LNCAP (cell line): ENCODE measurements around the gene CHAF1B.

ENCODE experiments used
- TF ChIP-seq, protein P1 (sequence below): fragments of 450-650 bp; IDR thresholded peaks from 2 replicates; pipeline ENCODE4 v1.5.1; 2017; ENCODE audit warnings: mild to moderate bottlenecking

Gene CHAF1B

DNA sequence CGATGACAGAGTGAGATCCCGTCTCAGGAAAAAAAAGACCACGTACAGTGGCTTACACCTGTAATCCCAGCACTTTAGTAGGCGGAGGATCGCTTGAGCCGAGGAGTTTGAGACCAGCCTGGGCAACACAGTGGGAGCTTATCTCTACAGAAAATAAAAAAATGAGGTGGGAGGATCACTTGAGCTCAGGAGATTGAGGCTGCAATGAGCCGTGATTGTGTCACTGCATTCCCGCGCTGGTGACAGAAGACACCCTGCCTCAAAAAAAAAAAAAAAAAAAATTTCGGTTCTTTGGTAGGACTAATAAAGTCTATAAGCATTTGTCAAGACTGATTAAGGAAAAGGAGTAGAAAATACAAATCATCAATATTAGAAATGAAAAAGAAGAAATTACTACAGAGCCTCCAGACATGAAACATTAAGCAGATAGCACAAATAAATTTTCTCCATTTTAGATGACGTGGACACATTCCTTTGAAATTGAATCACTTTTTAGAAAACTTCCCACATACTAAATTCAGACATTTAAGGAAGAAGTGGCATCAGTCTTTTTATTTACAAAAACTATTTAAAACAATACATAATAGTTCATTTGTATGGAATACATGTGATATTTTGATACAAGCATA, 34.8 kb upstream of the CHAF1B start:
- TF ChIP-seq, protein P1, sequence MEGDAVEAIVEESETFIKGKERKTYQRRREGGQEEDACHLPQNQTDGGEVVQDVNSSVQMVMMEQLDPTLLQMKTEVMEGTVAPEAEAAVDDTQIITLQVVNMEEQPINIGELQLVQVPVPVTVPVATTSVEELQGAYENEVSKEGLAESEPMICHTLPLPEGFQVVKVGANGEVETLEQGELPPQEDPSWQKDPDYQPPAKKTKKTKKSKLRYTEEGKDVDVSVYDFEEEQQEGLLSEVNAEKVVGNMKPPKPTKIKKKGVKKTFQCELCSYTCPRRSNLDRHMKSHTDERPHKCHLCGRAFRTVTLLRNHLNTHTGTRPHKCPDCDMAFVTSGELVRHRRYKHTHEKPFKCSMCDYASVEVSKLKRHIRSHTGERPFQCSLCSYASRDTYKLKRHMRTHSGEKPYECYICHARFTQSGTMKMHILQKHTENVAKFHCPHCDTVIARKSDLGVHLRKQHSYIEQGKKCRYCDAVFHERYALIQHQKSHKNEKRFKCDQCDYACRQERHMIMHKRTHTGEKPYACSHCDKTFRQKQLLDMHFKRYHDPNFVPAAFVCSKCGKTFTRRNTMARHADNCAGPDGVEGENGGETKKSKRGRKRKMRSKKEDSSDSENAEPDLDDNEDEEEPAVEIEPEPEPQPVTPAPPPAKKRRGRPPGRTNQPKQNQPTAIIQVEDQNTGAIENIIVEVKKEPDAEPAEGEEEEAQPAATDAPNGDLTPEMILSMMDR, result no peak

DNA sequence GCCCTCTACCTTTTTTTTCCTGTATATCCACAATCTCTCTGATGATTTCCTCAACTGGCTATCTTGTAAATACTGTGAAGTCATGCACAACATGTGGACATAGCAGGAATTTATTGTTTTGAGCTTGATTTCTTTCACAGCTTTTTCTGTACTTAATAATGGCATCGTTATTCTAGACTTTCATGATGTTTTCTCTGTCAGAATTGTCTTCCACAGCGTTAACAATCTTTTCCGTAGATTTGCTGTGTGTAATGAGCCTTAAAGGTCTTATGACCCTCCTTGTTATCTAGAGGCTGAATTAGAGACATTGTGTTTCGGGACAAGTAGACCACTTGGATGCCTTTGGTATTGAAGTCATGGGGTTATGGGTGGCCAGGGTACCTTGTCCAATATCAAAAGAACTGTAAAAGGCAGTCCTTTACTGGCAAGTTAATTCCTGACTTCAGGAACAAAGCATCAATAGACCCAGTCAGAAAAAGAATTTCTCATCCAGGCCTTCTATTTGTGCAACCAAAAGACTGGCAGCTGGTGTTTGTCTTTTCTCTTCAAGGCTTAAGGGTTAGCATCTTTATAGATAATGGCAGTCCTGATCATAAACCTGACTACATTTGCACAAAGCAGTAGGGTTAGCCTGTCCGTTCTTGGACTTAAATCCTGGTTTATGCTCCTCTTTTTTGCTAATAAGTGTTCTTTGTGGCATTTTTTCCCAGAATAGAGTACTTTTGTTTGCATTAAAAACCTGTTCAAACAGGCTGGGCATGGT, 30.1 kb upstream of the CHAF1B start:
- TF ChIP-seq, protein P1, result no peak

DNA sequence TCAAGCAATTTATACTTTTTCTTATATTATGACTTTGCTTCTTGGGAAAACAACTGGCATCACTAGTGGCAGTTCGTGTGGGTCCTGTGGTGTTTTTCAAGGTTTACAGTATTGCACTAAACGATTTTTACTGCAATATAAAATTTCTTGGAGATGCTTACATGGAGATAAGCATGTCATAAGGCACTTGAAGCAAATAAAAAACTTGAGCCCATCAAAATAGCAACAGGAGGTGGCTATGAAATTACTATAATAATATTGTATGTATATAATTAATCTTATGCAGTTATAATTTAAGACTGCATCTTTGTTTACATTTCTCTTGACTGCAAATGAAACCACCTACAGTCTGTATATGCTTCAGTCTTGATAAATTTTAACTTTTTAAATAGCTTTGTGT, 29.3 kb upstream of the CHAF1B start:
- TF ChIP-seq, protein P1, result no peak

DNA sequence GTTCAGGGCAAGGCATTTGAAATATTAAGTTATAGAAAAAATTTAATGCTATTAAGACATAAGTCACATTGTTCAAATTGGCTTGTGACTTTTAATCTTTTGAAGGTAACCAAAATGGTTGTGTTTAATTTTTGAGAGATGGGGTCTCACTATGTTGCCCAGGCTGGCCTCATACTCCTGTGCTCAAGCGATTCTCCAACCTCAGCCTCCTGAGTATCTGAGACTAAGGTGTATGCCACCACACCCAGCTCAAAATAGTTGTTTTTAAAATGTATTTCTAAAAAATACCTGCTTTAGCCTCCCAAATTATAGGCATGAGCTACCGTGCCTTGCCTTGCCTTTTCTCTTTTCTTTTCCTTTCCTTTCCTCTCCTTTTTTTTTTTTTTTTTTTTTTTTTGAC, 26.0 kb upstream of the CHAF1B start:
- TF ChIP-seq, protein P1, result no peak

DNA sequence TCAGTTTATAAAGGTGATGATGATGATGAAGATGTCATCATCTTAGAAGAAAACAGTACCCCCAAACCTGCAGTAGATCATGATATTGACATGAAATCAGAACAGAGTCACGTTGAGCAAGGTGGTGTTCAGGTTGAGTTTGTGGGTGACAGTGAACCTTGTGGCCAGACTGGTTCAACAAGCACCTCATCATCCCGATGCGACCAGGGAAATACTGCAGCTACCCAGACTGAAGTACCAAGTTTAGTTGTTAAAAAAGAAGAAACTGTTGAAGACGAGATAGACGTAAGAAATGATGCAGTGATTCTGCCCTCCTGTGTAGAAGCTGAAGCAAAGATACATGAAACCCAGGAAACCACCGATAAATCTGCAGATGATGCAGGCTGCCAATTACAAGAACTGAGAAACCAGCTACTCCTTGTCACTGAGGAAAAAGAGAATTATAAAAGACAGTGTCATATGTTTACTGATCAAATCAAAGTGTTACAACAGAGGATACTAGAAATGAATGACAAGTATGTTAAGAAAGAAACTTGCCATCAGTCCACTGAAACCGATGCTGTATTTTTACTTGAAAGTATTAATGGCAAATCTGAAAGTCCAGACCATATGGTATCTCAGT, 16.0 kb upstream of the CHAF1B start:
- TF ChIP-seq, protein P1, result no peak

DNA sequence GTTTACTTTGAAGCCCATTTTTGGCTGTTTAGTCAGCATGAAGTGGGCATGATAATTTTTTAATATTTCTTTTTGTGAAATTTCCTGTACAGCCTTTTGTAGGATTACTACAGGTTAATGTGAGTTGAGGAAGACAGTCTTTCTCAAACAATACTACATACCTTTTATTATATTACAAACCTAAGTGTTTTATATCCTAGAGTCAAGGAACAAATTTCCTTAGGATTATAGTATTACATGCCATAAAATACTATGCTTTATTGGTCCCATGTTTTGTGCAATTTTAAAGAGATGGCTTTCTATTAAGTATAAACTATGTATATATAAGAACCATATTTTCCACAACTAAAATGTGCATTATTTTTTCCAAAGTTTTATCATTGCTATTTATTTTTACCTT, 9.2 kb upstream of the CHAF1B start:
- TF ChIP-seq, protein P1, result no peak

DNA sequence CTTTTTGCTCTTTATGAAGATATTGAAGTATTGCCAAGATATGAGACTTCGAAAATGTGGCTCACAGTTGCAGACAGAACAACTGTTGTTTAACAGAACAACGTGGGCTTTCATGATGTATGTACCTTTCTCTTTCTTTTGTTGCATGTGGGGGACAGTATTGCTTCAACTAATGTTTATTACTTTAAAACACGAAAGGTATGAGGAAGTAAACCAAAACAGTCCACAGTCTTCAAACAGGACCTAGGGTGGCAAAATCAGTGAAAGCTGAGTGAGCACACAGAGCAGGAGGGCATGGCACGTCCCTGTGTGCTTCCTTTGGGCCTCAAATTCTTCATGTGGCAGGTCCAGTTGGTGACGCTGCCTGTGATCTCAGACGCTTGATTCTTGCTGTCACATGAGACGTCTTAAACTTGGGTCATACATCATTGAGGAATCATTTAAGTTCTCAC, 7.8 kb upstream of the CHAF1B start:
- TF ChIP-seq, protein P1, result no peak
